Keratinocyte (primary cell): ENCODE results near the gene VTI1A.

ENCODE experiments used
- EZH2 ChIP-seq: IDR thresholded peaks from one replicate; pipeline ENCODE4 v1.6.1; 2012; ENCODE audit warnings: inconsistent platforms, mild to moderate bottlenecking, low read length, moderate library complexity
- TF ChIP-seq, protein P1 (sequence below), 3 experiments: IDR thresholded peaks in 1 of 3; conservative IDR thresholded peaks in 1 of 3; optimal IDR thresholded peaks in 1 of 3; 2 replicates in 2 of 3; 3 replicates in 1 of 3; pipeline versions ENCODE3 to v1.5.1; 2011; ENCODE audit warnings: low read length in 3 of 3, mild to moderate bottlenecking in 3 of 3, moderate library complexity in 2 of 3, control low read depth in 1 of 3, inconsistent platforms in 1 of 3; ENCODE audit not compliant: insufficient read depth in 2 of 3; ENCODE audit errors: extremely low read depth in 1 of 3

DNA sequence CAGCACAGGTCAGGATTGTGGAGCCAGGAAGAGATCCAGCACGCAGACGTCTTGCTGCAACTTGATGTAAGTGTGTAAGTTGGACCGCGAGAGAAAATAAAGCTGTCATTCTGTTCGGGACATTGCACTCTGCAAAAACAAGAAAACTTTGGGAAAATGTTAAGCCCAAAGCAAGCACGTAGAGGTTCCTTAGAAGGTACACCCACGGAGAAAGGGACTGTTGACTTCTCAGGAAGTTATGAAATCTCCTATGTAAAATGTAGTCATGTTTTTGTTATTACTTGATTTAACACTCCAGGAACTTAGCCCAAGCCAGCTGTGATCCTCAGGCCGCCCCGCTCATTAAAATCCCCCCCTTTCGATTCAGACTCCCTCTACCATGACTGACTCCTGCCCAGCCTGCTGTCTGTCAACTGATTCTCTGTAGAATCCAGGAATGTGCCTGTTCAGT is 307.0 kb downstream of the VTI1A start:
- TF ChIP-seq EZH2: no peak
- TF ChIP-seq, protein P1, sequence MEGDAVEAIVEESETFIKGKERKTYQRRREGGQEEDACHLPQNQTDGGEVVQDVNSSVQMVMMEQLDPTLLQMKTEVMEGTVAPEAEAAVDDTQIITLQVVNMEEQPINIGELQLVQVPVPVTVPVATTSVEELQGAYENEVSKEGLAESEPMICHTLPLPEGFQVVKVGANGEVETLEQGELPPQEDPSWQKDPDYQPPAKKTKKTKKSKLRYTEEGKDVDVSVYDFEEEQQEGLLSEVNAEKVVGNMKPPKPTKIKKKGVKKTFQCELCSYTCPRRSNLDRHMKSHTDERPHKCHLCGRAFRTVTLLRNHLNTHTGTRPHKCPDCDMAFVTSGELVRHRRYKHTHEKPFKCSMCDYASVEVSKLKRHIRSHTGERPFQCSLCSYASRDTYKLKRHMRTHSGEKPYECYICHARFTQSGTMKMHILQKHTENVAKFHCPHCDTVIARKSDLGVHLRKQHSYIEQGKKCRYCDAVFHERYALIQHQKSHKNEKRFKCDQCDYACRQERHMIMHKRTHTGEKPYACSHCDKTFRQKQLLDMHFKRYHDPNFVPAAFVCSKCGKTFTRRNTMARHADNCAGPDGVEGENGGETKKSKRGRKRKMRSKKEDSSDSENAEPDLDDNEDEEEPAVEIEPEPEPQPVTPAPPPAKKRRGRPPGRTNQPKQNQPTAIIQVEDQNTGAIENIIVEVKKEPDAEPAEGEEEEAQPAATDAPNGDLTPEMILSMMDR (optimal IDR thresholded peaks at IDR 0.05 in 1 of 3, IDR thresholded peaks at IDR 0.05 in 1 of 3, conservative IDR thresholded peaks at IDR 0.05 in 1 of 3; ENCODE audit: extremely low read depth in 1 of 3, insufficient read depth in 2 of 3, low read length in 3 of 3): no peak
